ENCODE results near the gene ARAP1.

The ARAP1 gene

GRCh38 chr11:72760539-72761405, 8.6 kb upstream of the ARAP1 start:
- no peak for DNase-seq

- no peak for DNase-seq
These were observed 7.3 kb upstream of the ARAP1 start for GRCh38 chr11:72759468-72759985.

GRCh38 chr11:72758690-72759389, 6.6 kb upstream of the ARAP1 start:
- DNase-seq, result no peak

GRCh38 chr11:72758304-72758689, 6.1 kb upstream of the ARAP1 start:
- DNase-seq, result no peak

- no peak for DNase-seq
These were observed 3.6 kb upstream of the ARAP1 start for GRCh38 chr11:72755713-72756285.

- no peak for DNase-seq
These were observed 2.4 kb upstream of the ARAP1 start for GRCh38 chr11:72754544-72755155.

- DNase-seq, result no peak
These were observed 1.9 kb upstream of the ARAP1 start for GRCh38 chr11:72754149-72754543.

- DNase-seq, result no peak
These were observed 1.3 kb upstream of the ARAP1 start for GRCh38 chr11:72753341-72754148.

- no peak for DNase-seq
These were observed 806 bp downstream of the ARAP1 start for GRCh38 chr11:72751116-72752087.

- DNase-seq, result no peak
These were observed 1.6 kb downstream of the ARAP1 start for GRCh38 chr11:72750556-72751115.

GRCh38 chr11:72750086-72750485, 2.1 kb downstream of the ARAP1 start:
- DNase-seq, result no peak

GRCh38 chr11:72747289-72747855, 4.8 kb downstream of the ARAP1 start:
- no peak for DNase-seq

- no peak for DNase-seq
These were observed 5.4 kb downstream of the ARAP1 start for GRCh38 chr11:72746821-72747220.

- DNase-seq, result no peak
These were observed 6.2 kb downstream of the ARAP1 start for GRCh38 chr11:72745925-72746550.

GRCh38 chr11:72745511-72745910, 6.7 kb downstream of the ARAP1 start:
- no peak for DNase-seq

GRCh38 chr11:72744474-72744873, 7.7 kb downstream of the ARAP1 start:
- DNase-seq, result no peak

- DNase-seq, result peak; percentile 37
These were observed 8.6 kb downstream of the ARAP1 start for GRCh38 chr11:72743321-72744221.

- no peak for DNase-seq
These were observed 9.5 kb downstream of the ARAP1 start for GRCh38 chr11:72742513-72743320.
